Mesothelial cell of epicardium (in vitro differentiated cells): Measurements from ENCODE around the gene ATF7IP. TPM values are rescaled to one million over a fixed set of nuclear protein-coding genes. Genes with fewer than 3 reads are reported as not detected.

Experiments used
- DNase-seq, 2 experiments: peaks; one replicate each; pipeline ENCODE4 v3.0.0; 2021; ENCODE audit warnings: low spot score in 2 of 2; ENCODE audit not compliant: unreplicated experiment in 2 of 2
- H3K27ac Mint-ChIP-seq: 2 replicates; pipeline ENCODE4 v1.8.0; 2021; ENCODE audit warnings: mixed read lengths
- H3K27me3 Mint-ChIP-seq: 2 replicates; pipeline ENCODE4 v1.8.0; 2021; ENCODE audit warnings: low read depth, mixed read lengths
- H3K36me3 Mint-ChIP-seq: 2 replicates; pipeline ENCODE4 v1.8.0; 2021; ENCODE audit warnings: mixed read lengths
- H3K4me1 Mint-ChIP-seq: 2 replicates; pipeline ENCODE4 v1.8.0; 2021; ENCODE audit warnings: mixed read lengths
- H3K4me3 Mint-ChIP-seq: 2 replicates; pipeline ENCODE4 v1.8.0; 2021; ENCODE audit warnings: mild to moderate bottlenecking, moderate library complexity, mixed read lengths
- H3K9me3 Mint-ChIP-seq: 2 replicates; pipeline ENCODE4 v1.8.0; 2021; ENCODE audit warnings: mixed read lengths
- total RNA-seq: library from RNA; stranded (reverse); gene quantifications from 3 replicates; pipeline ENCODE4 v1.2.1, GENCODE V29; 2021
- TF ChIP-seq, protein P1 (sequence below): fragments of 200-600 bp; sonication (generic); IDR thresholded peaks from one replicate; pipeline ENCODE4 v1.5.0; 2021; ENCODE audit warnings: antibody characterized with exemption; ENCODE audit not compliant: unreplicated experiment

Gene ATF7IP
- total RNA-seq, 1 donor from 2014 or later, result 192 TPM

DNA sequence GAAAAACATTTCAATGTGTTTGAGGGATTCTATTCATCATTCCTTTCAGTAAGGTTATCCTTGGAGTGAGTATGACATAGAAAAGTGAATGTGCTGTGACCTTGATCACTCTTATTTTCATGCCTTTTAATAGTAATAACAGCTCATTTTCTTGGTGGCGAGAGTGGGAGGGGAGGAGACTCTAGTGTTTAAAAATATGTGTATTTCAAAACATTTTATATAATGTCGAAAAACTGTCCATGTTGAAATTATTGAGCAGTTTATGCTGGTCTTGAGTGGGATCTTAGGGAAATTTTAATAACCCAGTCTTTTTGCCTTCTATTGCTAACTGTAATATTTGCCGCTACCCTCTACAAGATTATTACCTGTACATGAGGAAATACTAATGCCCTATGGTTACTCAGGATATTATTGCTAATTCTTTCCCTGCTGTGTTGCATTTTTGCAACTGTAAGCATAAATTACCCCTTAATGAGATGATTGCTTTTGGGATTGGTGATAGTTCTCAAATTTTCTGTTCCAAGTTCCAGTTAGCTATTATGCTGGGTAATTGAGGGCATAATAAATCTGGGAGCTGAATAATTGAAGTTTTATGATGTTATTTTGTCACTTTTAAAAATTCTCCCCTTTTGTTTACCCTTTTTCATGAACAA lies 21.9 kb downstream of the ATF7IP start:
- H3K4me3 Mint-ChIP-seq, result no peak overlapping the region
- TF ChIP-seq, protein P1, sequence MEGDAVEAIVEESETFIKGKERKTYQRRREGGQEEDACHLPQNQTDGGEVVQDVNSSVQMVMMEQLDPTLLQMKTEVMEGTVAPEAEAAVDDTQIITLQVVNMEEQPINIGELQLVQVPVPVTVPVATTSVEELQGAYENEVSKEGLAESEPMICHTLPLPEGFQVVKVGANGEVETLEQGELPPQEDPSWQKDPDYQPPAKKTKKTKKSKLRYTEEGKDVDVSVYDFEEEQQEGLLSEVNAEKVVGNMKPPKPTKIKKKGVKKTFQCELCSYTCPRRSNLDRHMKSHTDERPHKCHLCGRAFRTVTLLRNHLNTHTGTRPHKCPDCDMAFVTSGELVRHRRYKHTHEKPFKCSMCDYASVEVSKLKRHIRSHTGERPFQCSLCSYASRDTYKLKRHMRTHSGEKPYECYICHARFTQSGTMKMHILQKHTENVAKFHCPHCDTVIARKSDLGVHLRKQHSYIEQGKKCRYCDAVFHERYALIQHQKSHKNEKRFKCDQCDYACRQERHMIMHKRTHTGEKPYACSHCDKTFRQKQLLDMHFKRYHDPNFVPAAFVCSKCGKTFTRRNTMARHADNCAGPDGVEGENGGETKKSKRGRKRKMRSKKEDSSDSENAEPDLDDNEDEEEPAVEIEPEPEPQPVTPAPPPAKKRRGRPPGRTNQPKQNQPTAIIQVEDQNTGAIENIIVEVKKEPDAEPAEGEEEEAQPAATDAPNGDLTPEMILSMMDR, result no peak
- no peak for DNase-seq
- H3K27ac Mint-ChIP-seq, result no peak overlapping the region
- peaks cover 5% of the 10 kb centered on the region for H3K9me3 Mint-ChIP-seq
- no peaks in the 10 kb centered on the region for H3K27me3 Mint-ChIP-seq
- H3K36me3 Mint-ChIP-seq, result peaks cover 27% of the 10 kb centered on the region
- H3K4me1 Mint-ChIP-seq, result peaks cover 33% of the 10 kb centered on the region

DNA sequence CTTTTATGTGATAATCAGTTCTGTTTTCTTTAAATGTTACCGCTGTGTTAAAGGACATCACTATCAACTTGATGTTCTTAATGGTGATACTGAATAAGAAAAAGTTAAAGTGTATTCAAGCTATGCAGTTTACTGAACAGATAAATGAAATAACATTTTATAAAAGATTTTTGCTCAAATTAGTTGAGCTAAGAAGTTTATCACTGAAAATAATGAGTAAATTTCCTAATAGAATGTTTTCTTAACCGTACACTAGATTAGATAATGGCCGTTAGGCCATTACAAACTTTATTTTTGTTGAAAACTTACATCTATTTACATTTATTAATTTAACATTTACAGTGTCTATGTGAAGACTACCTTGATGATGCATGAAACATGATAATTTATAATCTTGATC lies 25.0 kb downstream of the ATF7IP start:
- Mint-ChIP-seq H3K4me3 (no peak overlapping the region), H3K27me3 (no peaks in the 10 kb centered on the region), H3K9me3 (peaks cover 5% of the 10 kb centered on the region), H3K4me1 (peaks cover 38% of the 10 kb centered on the region), H3K27ac (peak overlapping the region; percentile 88), H3K36me3 (peaks cover 29% of the 10 kb centered on the region)
- no peak for DNase-seq
- TF ChIP-seq, protein P1, result no peak

DNA sequence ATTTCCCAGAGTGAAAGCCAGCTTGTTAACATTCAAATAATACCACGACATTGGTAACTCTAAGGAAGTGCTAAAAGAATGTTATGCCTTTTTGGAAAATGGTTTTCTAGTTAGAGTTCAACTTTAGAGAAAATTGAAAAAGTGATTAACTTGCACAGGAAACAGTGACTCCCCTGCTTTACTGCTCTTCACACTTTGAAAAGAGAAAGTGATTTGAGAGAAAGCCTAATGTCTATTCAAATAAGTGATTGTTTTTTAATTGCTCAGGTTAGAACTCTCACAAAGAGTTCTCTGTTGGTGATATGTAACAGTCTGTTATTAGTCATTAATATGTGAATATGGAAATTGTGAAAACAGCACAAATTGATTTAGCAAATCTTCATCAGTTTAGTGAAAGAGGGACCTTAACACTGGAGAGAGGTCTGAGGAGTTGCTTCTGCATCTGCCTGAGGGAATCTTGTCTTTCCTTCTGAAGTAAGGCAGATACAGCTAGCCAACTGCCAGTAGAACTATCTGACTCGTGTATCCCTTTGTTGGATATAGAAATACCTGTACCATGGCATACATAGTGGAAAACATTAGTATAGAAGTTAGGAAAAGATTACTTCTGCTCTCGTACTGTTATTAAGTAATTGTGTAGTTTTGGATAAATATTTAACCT lies 25.5 kb downstream of the ATF7IP start:
- Mint-ChIP-seq H3K9me3 (peaks cover 7% of the 10 kb centered on the region), H3K4me1 (peaks cover 40% of the 10 kb centered on the region), H3K27me3 (no peaks in the 10 kb centered on the region), H3K27ac (peak overlapping the region; percentile 88), H3K4me3 (no peak overlapping the region), H3K36me3 (peaks cover 31% of the 10 kb centered on the region)
- DNase-seq, result no peak
- TF ChIP-seq, protein P1, result no peak

DNA sequence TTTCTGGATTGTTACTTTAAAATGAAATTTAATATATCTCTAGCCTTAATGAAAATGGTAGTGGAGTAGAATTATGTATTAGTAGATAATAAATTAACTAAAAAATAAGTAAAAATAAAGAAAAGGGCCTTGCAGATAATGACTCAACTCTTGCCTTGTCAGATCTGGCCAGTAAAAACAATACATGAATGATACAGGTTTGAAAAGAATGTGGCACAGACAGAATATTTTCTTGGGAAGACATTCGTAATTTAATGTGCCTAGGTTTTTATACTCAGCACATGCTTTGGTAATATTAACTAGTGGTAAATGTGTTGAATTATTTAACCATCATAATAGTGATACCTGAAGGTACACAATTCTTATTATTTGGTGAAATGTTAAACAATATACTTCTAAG lies 28.3 kb downstream of the ATF7IP start:
- peaks cover 31% of the 10 kb centered on the region for H3K36me3 Mint-ChIP-seq
- H3K4me3 Mint-ChIP-seq, result no peak overlapping the region
- peak overlapping the region; percentile 90 for H3K27ac Mint-ChIP-seq
- peaks cover 45% of the 10 kb centered on the region for H3K4me1 Mint-ChIP-seq
- H3K27me3 Mint-ChIP-seq, result no peaks in the 10 kb centered on the region
- TF ChIP-seq, protein P1, result no peak
- peaks cover 8% of the 10 kb centered on the region for H3K9me3 Mint-ChIP-seq
- DNase-seq, result no peak

DNA sequence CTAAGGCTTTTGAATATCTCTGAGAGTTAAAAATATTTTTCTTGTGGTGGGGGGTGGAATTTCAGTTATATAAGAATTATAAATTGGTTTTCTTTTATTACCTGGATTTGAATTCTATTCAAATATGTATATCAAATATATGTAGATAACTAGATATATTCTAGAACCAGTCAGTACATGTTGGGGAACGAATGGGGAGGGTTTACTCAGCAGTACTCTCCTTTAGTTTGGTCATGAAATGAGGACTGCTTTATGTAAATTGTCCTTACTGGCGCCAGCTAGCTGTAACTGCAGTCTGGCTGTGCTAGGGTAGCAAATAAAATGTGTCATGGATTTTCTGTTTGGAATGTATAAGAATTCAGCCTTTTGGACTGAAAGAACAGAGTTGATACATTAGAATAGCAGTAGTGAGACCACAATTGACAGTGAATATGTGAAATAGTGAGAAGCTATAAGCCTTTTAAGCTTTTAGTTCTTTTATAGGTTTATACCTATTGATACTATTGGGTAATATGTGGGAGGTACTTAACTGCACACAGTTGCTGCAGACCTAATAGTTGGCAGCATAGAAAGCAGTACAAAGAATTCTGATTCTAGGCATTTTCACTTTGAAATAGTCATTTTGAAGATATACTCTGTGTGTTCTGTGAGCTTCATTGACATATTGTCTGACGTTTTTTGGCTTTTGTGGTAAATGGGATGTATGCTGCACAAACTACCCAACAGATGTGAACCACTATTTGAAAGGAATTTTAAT lies 29.0 kb downstream of the ATF7IP start:
- TF ChIP-seq, protein P1, result peak; percentile 34
- Mint-ChIP-seq H3K27me3 (no peaks in the 10 kb centered on the region), H3K36me3 (peaks cover 28% of the 10 kb centered on the region), H3K27ac (peak overlapping the region; percentile 90), H3K9me3 (peaks cover 9% of the 10 kb centered on the region), H3K4me1 (peaks cover 45% of the 10 kb centered on the region), H3K4me3 (peak overlapping the region; percentile 28)
- DNase-seq, result no peak
